Activated T-cell treated with anti-CD3 and anti-CD28 coated beads, Interleukin-2, amount 50 U/mL, for 72 hours (primary cell): ENCODE results near the gene SLC11A2. TPM values are rescaled to one million over a fixed set of nuclear protein-coding genes. Genes with fewer than 3 reads are reported as not detected.
A peak's percentile ranks its signal among the peaks of the same experiment; 100 is the strongest.

ENCODE experiments used
- ATAC-seq, 2 donors: fragments of 150-1000 bp; cut with Tn5 transposase; replicated peaks in 1 of 2; 2 replicates each; pipeline ENCODE4 v1.10.0; 2021; ENCODE audit warnings: moderate library complexity in 2 of 2, mild to moderate bottlenecking in 1 of 2
- DNase-seq, 2 donors: peaks; one replicate each; pipeline ENCODE4 v3.0.0; 2021 to 2022; ENCODE audit warnings: mixed read lengths in 1 of 2
- H3K27ac Mint-ChIP-seq: one replicate; pipeline ENCODE4 v1.8.0; 2022; ENCODE audit warnings: mild to moderate bottlenecking, moderate library complexity, mixed read lengths
- H3K27me3 Mint-ChIP-seq: one replicate; pipeline ENCODE4 v1.8.0; 2022; ENCODE audit warnings: low read depth, mixed read lengths
- H3K36me3 Mint-ChIP-seq, 2 donors: one replicate each; pipeline ENCODE4 v1.8.0; 2022; ENCODE audit warnings: mixed read lengths in 2 of 2, mild to moderate bottlenecking in 1 of 2; ENCODE audit not compliant: insufficient read depth in 2 of 2
- H3K4me1 Mint-ChIP-seq: one replicate; pipeline ENCODE4 v1.8.0; 2022; ENCODE audit warnings: low read depth, mixed read lengths
- H3K4me3 Mint-ChIP-seq, 2 donors: one replicate each; pipeline ENCODE4 v1.8.0; 2022; ENCODE audit warnings: mild to moderate bottlenecking in 2 of 2, mixed read lengths in 2 of 2, moderate library complexity in 2 of 2
- H3K9me3 Mint-ChIP-seq, 2 donors: one replicate each; pipeline ENCODE4 v1.8.0; 2022; ENCODE audit warnings: mixed read lengths in 2 of 2
- total RNA-seq, 2 donors: library from RNA; stranded (reverse); gene quantifications; one replicate each; pipeline ENCODE4 v1.2.3, GENCODE V29; 2022

The SLC11A2 gene
- 10 to 100 TPM; 44.8 to 54.5 TPM for total RNA-seq

- Mint-ChIP-seq H3K27ac (peak within 1 kb of the TSS; percentile 100), H3K27me3 (no peaks in the 10 kb centered on the region), H3K36me3 (peaks cover 0 to 2% of the 10 kb centered on the region in 2 donors), H3K9me3 (no peaks in the 10 kb centered on the region), H3K4me3 (peak within 1 kb of the TSS; percentile 99 to 100), H3K4me1 (peaks cover 50% of the 10 kb centered on the region)
- peak; percentile 95 to 96 for DNase-seq
- ATAC-seq = peak; percentile 83 to 88
Measured at GRCh38 chr12:51025836-51026638, at the start of gene SLC11A2. Gene SLC11A2 (minus strand): TSS chr12:51026384. CDS start chr12:51010728, 15,656 bp downstream.

DNA sequence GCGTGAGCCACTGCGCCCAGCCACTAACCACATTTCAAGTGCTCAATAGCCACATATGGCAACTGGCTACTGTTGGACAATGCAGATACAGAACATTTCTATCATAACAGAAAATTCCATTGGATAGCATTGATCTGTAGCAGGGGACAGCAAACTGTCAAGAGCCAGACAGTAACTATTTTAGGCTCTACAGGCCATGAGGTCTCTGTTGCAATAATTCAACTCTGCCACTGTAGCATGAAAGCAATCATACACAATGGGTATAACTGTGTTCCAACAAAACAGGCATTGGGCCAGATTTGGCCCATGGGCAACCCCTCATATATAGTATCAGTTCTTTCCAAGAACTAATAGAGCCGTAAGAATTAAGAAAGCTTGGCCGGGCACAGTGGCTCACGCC, 49.2 kb upstream of the SLC11A2 start:
- DNase-seq (no peak), ATAC-seq (no peak)
- H3K36me3 Mint-ChIP-seq = peaks cover 2 to 10% of the 10 kb centered on the region in 2 donors
- no peaks in the 10 kb centered on the region for H3K9me3 Mint-ChIP-seq
- H3K4me1 Mint-ChIP-seq = peaks cover 19% of the 10 kb centered on the region
- H3K27me3 Mint-ChIP-seq = no peaks in the 10 kb centered on the region
- H3K4me3 Mint-ChIP-seq = no peak overlapping the region
- H3K27ac Mint-ChIP-seq = no peak overlapping the region

GRCh38 chr12:51071663-51072062, 45.5 kb upstream of the SLC11A2 start:
- no peak overlapping the region for H3K27ac Mint-ChIP-seq
- DNase-seq (no peak), ATAC-seq (no peak)
- peaks cover 11% of the 10 kb centered on the region for H3K4me1 Mint-ChIP-seq
- H3K36me3 Mint-ChIP-seq = peaks cover 2 to 6% of the 10 kb centered on the region in 2 donors
- no peaks in the 10 kb centered on the region for H3K9me3 Mint-ChIP-seq
- no peaks in the 10 kb centered on the region for H3K27me3 Mint-ChIP-seq
- no peak overlapping the region for H3K4me3 Mint-ChIP-seq

- peak overlapping the region; percentile 0 for H3K27ac Mint-ChIP-seq
- no peak overlapping the region for H3K4me3 Mint-ChIP-seq
- no peaks in the 10 kb centered on the region for H3K27me3 Mint-ChIP-seq
- ATAC-seq (no peak), DNase-seq (no peak)
- H3K36me3 Mint-ChIP-seq = peaks cover 2 to 6% of the 10 kb centered on the region in 2 donors
- no peaks in the 10 kb centered on the region for H3K9me3 Mint-ChIP-seq
- H3K4me1 Mint-ChIP-seq = no peaks in the 10 kb centered on the region
Measured at GRCh38 chr12:51070004-51070403, 43.8 kb upstream of the SLC11A2 start.

- H3K27ac Mint-ChIP-seq = no peak overlapping the region
- DNase-seq = no peak
Measured at GRCh38 chr12:51067771-51068170, 41.6 kb upstream of the SLC11A2 start.

GRCh38 chr12:51067229-51067628, 41.0 kb upstream of the SLC11A2 start:
- H3K27ac Mint-ChIP-seq = peak overlapping the region; percentile 57

More at GRCh38 chr12:51067771-51068170, 41.6 kb upstream of the SLC11A2 start:
- Mint-ChIP-seq H3K36me3 (peaks cover 0 to 6% of the 10 kb centered on the region in 2 donors), H3K27me3 (no peaks in the 10 kb centered on the region), H3K4me1 (no peaks in the 10 kb centered on the region), H3K4me3 (no peak overlapping the region), H3K9me3 (no peaks in the 10 kb centered on the region)
- no peak for ATAC-seq

DNA sequence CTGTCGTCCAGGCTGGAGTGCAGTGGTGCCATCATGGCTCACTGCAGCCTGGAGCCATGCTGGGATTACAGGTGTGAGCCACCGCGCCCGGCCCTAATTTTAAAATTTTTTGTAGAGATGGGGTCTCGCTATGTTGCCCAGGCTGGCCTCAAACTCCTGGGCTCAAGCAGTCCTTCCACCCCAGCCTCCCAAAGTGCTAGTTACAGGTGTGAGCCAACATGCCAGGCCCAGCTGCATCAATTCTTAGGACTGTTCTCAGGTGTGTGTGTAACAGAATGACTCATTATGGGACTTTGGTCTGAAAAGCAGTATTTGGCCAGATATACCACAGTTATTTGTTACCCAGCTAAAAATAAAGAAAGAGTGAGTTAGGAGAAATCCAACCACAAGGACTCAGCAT, 39.3 kb upstream of the SLC11A2 start:
- no peaks in the 10 kb centered on the region for H3K4me1 Mint-ChIP-seq
- H3K4me3 Mint-ChIP-seq = no peak overlapping the region
- H3K27ac Mint-ChIP-seq = no peak overlapping the region
- no peaks in the 10 kb centered on the region for H3K9me3 Mint-ChIP-seq
- H3K27me3 Mint-ChIP-seq = no peaks in the 10 kb centered on the region
- ATAC-seq (no peak), DNase-seq (no peak)
- peaks cover 0 to 1% of the 10 kb centered on the region in 2 donors for H3K36me3 Mint-ChIP-seq

More at GRCh38 chr12:51067229-51067628, 41.0 kb upstream of the SLC11A2 start:
- H3K4me1 Mint-ChIP-seq = no peaks in the 10 kb centered on the region
- no peak for DNase-seq
- no peaks in the 10 kb centered on the region for H3K9me3 Mint-ChIP-seq
- H3K4me3 Mint-ChIP-seq = no peak overlapping the region
- H3K27me3 Mint-ChIP-seq = no peaks in the 10 kb centered on the region
- peaks cover 0 to 5% of the 10 kb centered on the region in 2 donors for H3K36me3 Mint-ChIP-seq
- ATAC-seq = no peak

DNA sequence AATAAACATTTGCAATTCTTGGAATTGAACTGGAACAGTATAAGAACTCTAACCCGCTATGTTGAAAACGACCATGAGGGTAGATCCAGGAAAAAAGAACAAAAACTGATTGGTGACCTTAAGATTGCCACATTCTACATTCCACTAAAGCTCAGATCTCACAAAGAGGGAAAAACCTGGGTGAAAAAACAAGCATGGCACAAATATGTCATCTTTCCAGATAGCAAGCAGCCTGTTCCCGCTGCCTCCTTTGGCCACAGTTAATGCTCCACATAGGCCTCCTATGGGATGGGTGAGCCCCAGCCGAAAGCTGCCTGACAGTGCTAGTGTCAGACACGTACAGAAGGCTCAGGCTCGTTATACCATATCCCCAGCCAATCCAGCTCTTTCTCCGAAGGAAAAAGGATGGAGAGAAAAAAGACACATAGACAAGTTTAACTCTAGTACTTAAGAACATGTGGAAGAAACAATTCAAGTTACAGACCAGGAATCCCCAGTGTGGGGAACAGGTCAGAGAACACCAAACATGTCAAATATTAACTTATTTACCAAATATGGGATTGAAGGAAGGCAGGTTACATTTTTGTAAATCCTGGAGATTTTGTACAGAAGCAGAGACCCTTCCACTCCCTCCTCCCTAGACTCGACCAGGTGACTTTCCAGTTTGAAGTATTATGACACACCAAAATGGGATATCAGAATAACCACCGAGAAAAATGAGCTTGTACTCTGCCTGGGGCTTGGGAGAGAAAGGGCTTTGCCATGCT, 36.6 kb upstream of the SLC11A2 start:
- Mint-ChIP-seq H3K27ac (peak overlapping the region; percentile 77), H3K4me1 (peaks cover 7% of the 10 kb centered on the region), H3K27me3 (no peaks in the 10 kb centered on the region), H3K36me3 (peaks cover 0 to 16% of the 10 kb centered on the region in 2 donors), H3K4me3 (no peak overlapping the region), H3K9me3 (no peaks in the 10 kb centered on the region)
- DNase-seq (no peak), ATAC-seq (no peak)

DNA sequence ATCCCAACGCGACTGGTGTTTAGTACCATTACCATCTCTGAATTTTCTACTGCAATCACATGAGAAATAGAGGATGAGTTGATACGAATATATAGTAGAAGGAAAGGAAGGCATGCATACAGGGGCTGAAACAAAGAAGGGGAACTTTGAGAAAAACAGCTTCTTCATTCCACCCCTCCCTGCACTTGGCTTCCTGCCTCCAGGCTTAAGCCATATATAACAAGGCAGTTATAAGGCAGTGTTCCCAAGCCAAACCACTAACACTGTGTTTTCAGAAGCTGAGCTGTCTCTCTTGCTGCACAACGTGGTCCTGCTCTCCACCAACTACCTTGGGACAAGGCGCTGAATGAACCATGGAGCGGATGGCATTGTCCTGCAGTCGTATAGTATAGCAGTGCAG, 32.9 kb upstream of the SLC11A2 start:
- Mint-ChIP-seq H3K4me1 (peaks cover 7% of the 10 kb centered on the region), H3K27me3 (no peaks in the 10 kb centered on the region), H3K9me3 (no peaks in the 10 kb centered on the region), H3K36me3 (peaks cover 4 to 23% of the 10 kb centered on the region in 2 donors), H3K4me3 (no peak overlapping the region), H3K27ac (no peak overlapping the region)
- ATAC-seq = no peak
- no peak for DNase-seq

DNA sequence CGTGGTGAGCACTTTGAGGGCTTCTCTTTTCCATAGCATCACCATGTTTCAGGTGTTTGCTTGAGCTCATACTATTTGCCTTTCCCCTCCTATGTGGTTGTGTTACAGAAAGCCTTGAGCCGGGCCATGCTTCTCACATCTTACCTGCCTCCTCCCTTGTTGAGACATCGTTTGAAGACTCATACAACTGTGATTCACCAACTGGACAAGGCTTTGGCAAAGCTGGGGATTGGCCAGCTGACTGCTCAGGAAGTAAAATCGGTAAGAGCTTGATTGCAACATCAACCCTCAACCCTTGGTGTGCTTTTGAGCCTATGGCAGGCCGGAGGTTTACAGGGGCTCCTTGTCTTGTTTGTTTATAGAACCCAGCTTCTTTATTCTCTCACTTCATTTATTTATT, 30.1 kb upstream of the SLC11A2 start:
- Mint-ChIP-seq H3K4me1 (peaks cover 21% of the 10 kb centered on the region), H3K27ac (no peak overlapping the region), H3K27me3 (no peaks in the 10 kb centered on the region), H3K36me3 (peaks cover 8 to 36% of the 10 kb centered on the region in 2 donors), H3K9me3 (no peaks in the 10 kb centered on the region), H3K4me3 (no peak overlapping the region)
- DNase-seq (no peak), ATAC-seq (no peak)

- Mint-ChIP-seq H3K4me1 (peaks cover 27% of the 10 kb centered on the region), H3K4me3 (no peak overlapping the region), H3K27ac (no peak overlapping the region), H3K9me3 (no peaks in the 10 kb centered on the region), H3K36me3 (peaks cover 8 to 32% of the 10 kb centered on the region in 2 donors), H3K27me3 (no peaks in the 10 kb centered on the region)
- DNase-seq (no peak), ATAC-seq (no peak)
Measured at GRCh38 chr12:51055060-51055459, 28.9 kb upstream of the SLC11A2 start.

- H3K4me3 Mint-ChIP-seq = peak overlapping the region; percentile 6 to 9
- DNase-seq = no peak
- no peak for ATAC-seq
- no peaks in the 10 kb centered on the region for H3K27me3 Mint-ChIP-seq
- no peaks in the 10 kb centered on the region for H3K9me3 Mint-ChIP-seq
- peaks cover 47% of the 10 kb centered on the region for H3K4me1 Mint-ChIP-seq
- H3K27ac Mint-ChIP-seq = peak overlapping the region; percentile 85
- H3K36me3 Mint-ChIP-seq = peaks cover 15 to 20% of the 10 kb centered on the region in 2 donors
Measured at GRCh38 chr12:51051787-51052186, 25.6 kb upstream of the SLC11A2 start.

GRCh38 chr12:51049525-51049924, 23.3 kb upstream of the SLC11A2 start:
- H3K27ac Mint-ChIP-seq = peak overlapping the region; percentile 94
- H3K36me3 Mint-ChIP-seq = peaks cover 11 to 14% of the 10 kb centered on the region in 2 donors

More at GRCh38 chr12:51049525-51049924, 23.3 kb upstream of the SLC11A2 start:
- H3K9me3 Mint-ChIP-seq = no peaks in the 10 kb centered on the region
- H3K27me3 Mint-ChIP-seq = no peaks in the 10 kb centered on the region
- peaks cover 51% of the 10 kb centered on the region for H3K4me1 Mint-ChIP-seq
- peak overlapping the region; percentile 96 to 99 for H3K4me3 Mint-ChIP-seq
- DNase-seq (no peak), ATAC-seq (no peak)
